H1 (cell line): Measurements from ENCODE around the gene MMAA. TPM values are rescaled to one million over a fixed set of nuclear protein-coding genes. Genes with fewer than 3 reads are reported as not detected.

Source experiments
- CTCF ChIA-PET: fragments of 300-600 bp; sonication (Branson Sonifier 250); formaldehyde crosslinking; loops from one replicate; lab custom pipeline; 2021; ENCODE audit not compliant: partially characterized antibody; lab: Charles Lee
- POLR2A ChIA-PET: fragments of 300-600 bp; sonication (Branson Sonifier 250); formaldehyde crosslinking; loops from one replicate; lab custom pipeline; 2021; ENCODE audit warnings: inconsistent platforms; ENCODE audit not compliant: partially characterized antibody; lab: Charles Lee
- DNase-seq, 2 experiments: peaks; one replicate each; pipeline versions ENCODE4 v3.0.0 to v3.0.0-alpha.2; 2010 to 2022; ENCODE audit warnings: low spot score in 2 of 2, low read depth in 1 of 2, mixed read lengths in 1 of 2
- FAIRE-seq: peaks from 2 replicates; lab custom pipeline; 2011; peaks lifted over from hg19 to GRCh38; lab: Jason Lieb, UNC
- H2AFZ ChIP-seq: 2 replicates; pipeline ENCODE4 v1.8.1; 2012; ENCODE audit warnings: low read length, inconsistent platforms
- H2AK5ac ChIP-seq: 2 replicates; pipeline ENCODE4 v1.6.1; 2013; ENCODE audit warnings: low read depth, low read length
- H2BK120ac ChIP-seq: replicated peaks from 2 replicates; pipeline ENCODE3; 2013; ENCODE audit warnings: low read depth, low read length, inconsistent platforms
- H2BK12ac ChIP-seq: 2 replicates; pipeline ENCODE4 v1.6.1; 2013; ENCODE audit warnings: low read depth, low read length
- H2BK15ac ChIP-seq: 2 replicates; pipeline ENCODE4 v1.6.1; 2013; ENCODE audit warnings: low read length
- H2BK20ac ChIP-seq: 2 replicates; pipeline ENCODE4 v1.6.1; 2013; ENCODE audit warnings: low read length
- H2BK5ac ChIP-seq: 2 replicates; pipeline ENCODE4 v1.6.1; 2013; ENCODE audit warnings: low read depth, low read length
- H3K14ac ChIP-seq: 2 replicates; pipeline ENCODE4 v1.6.1; 2013; ENCODE audit warnings: inconsistent platforms; ENCODE audit not compliant: insufficient read length
- H3K18ac ChIP-seq: 2 replicates; pipeline ENCODE4 v1.6.1; 2013; ENCODE audit warnings: low read length; ENCODE audit errors: extremely low read depth
- H3K23ac ChIP-seq: 2 replicates; pipeline ENCODE4 v1.6.1; 2013; ENCODE audit warnings: inconsistent platforms; ENCODE audit not compliant: insufficient read length
- H3K23me2 ChIP-seq: 2 replicates; pipeline ENCODE4 v1.6.1; 2013; ENCODE audit warnings: low read depth, low read length
- H3K27ac ChIP-seq: 2 replicates; pipeline ENCODE4 v1.6.1; 2011; ENCODE audit warnings: low read depth, low read length, inconsistent platforms
- H3K27me3 ChIP-seq, 4 experiments: replicated peaks in 1 of 4; 1 replicate in 1 of 4; 2 replicates in 3 of 4; pipeline versions ENCODE4 v1.6.1 to v1.8.1; 2011 to 2013; ENCODE audit warnings: low read length in 3 of 4, mild to moderate bottlenecking in 3 of 4, inconsistent platforms in 2 of 4, mixed read lengths in 2 of 4, moderate library complexity in 1 of 4; ENCODE audit not compliant: control insufficient read depth in 3 of 4, insufficient read depth in 3 of 4; ENCODE audit errors: extremely low read depth in 1 of 4
- H3K36me3 ChIP-seq, 4 experiments: 2 replicates each; pipeline versions ENCODE4 v1.6.1 to v1.8.1; 2011 to 2013; ENCODE audit warnings: mild to moderate bottlenecking in 4 of 4, low read length in 3 of 4, moderate library complexity in 2 of 4, control low read depth in 1 of 4, inconsistent platforms in 1 of 4; ENCODE audit not compliant: insufficient read depth in 4 of 4, control insufficient read depth in 2 of 4
- H3K4ac ChIP-seq: replicated peaks from 2 replicates; pipeline ENCODE3; 2013; ENCODE audit warnings: low read length, low read depth, mixed read lengths, inconsistent platforms; ENCODE audit not compliant: insufficient read length
- H3K4me1 ChIP-seq, 4 experiments: replicated peaks in 1 of 4; 1 replicate in 1 of 4; 2 replicates in 3 of 4; pipeline versions ENCODE4 v1.6.1 to v1.8.1; 2011 to 2013; ENCODE audit warnings: low read length in 3 of 4, inconsistent platforms in 2 of 4, mixed read lengths in 1 of 4; ENCODE audit not compliant: insufficient read depth in 4 of 4, control insufficient read depth in 3 of 4
- H3K4me2 ChIP-seq, 2 experiments: 2 replicates each; pipeline versions ENCODE4 v1.6.1 to v1.8.1; 2011 to 2013; ENCODE audit warnings: low read depth in 2 of 2, low read length in 2 of 2, control low read depth in 1 of 2, inconsistent platforms in 1 of 2, mild to moderate bottlenecking in 1 of 2; ENCODE audit not compliant: insufficient read depth in 1 of 2
- H3K4me3 ChIP-seq, 4 experiments: fragments of 200-600, 300-600 bp in 1 of 4; sonication (generic), shearing (Covaris generic), sonication (Bioruptor Twin) in 1 of 4; 2 replicates each; pipeline versions ENCODE4 v1.5.1 to v1.8.1; 2011 to 2016; ENCODE audit warnings: low read length in 4 of 4, low read depth in 3 of 4, control low read depth in 2 of 4, inconsistent platforms in 2 of 4, mild to moderate bottlenecking in 2 of 4, mixed read lengths in 1 of 4, moderate library complexity in 1 of 4; ENCODE audit not compliant: insufficient read depth in 2 of 4; ENCODE audit errors: extremely low read depth in 1 of 4
- H3K56ac ChIP-seq: replicated peaks from 2 replicates; pipeline ENCODE3; 2013; ENCODE audit warnings: low read depth, mild to moderate bottlenecking, mixed read lengths, low read length, inconsistent platforms; ENCODE audit not compliant: insufficient read length
- H3K79me1 ChIP-seq: 2 replicates; pipeline ENCODE4 v1.6.1; 2013; ENCODE audit warnings: low read depth, low read length, control low read depth
- H3K79me2 ChIP-seq, 2 experiments: 2 replicates each; pipeline versions ENCODE4 v1.6.1 to v1.8.1; 2012 to 2013; ENCODE audit warnings: low read length in 2 of 2, mild to moderate bottlenecking in 2 of 2, inconsistent platforms in 1 of 2; ENCODE audit not compliant: insufficient read depth in 2 of 2, control insufficient read depth in 1 of 2
- H3K9ac ChIP-seq, 4 experiments: replicated peaks in 1 of 4; 1 replicate in 1 of 4; 2 replicates in 3 of 4; pipeline versions ENCODE4 v1.6.1 to v1.8.1; 2011 to 2013; ENCODE audit warnings: low read depth in 3 of 4, low read length in 3 of 4, control low read depth in 2 of 4, mild to moderate bottlenecking in 2 of 4, moderate library complexity in 2 of 4, inconsistent platforms in 1 of 4; ENCODE audit errors: extremely low read depth in 1 of 4
- H3K9me3 ChIP-seq, 2 experiments: 2 replicates each; pipeline versions ENCODE4 v1.6.1 to v1.8.1; 2012 to 2013; ENCODE audit warnings: mild to moderate bottlenecking in 2 of 2, moderate library complexity in 2 of 2, control low read depth in 1 of 2, inconsistent platforms in 1 of 2, low read depth in 1 of 2, low read length in 1 of 2, mixed read lengths in 1 of 2; ENCODE audit not compliant: insufficient read depth in 2 of 2
- H4K20me1 ChIP-seq, 2 experiments: replicated peaks in 1 of 2; 2 replicates each; pipeline versions ENCODE3 to v1.8.1; 2011 to 2013; ENCODE audit warnings: inconsistent platforms in 2 of 2, low read length in 2 of 2, mild to moderate bottlenecking in 1 of 2; ENCODE audit not compliant: insufficient read depth in 2 of 2, control insufficient read depth in 1 of 2
- H4K5ac ChIP-seq: 2 replicates; pipeline ENCODE4 v1.6.1; 2013; ENCODE audit warnings: low read length, low read depth, mixed read lengths, inconsistent platforms; ENCODE audit not compliant: insufficient read length
- H4K8ac ChIP-seq: 2 replicates; pipeline ENCODE4 v1.8.0; 2013; ENCODE audit warnings: mild to moderate bottlenecking, moderate library complexity, low read length, inconsistent platforms; ENCODE audit not compliant: insufficient read depth; ENCODE audit errors: extremely low read depth
- H4K91ac ChIP-seq: replicated peaks from 2 replicates; pipeline ENCODE3; 2013; ENCODE audit warnings: low read length, mixed read lengths, inconsistent platforms; ENCODE audit not compliant: insufficient read length
- CTCF ChIP-seq, 3 experiments: IDR thresholded peaks; 1 replicate in 2 of 3; 2 replicates in 1 of 3; pipeline versions ENCODE4 v1.5.1 to v1.6.1; 2011; ENCODE audit warnings: low read length in 3 of 3, mild to moderate bottlenecking in 3 of 3, inconsistent platforms in 2 of 3, low read depth in 1 of 3, moderate library complexity in 1 of 3; ENCODE audit not compliant: insufficient read depth in 1 of 3; ENCODE audit errors: control extremely low read depth in 1 of 3
- EGR1 ChIP-seq: IDR thresholded peaks from 2 replicates; pipeline ENCODE4 v1.6.1; 2011; ENCODE audit warnings: low read depth, low read length, borderline replicate concordance
- HDAC6 ChIP-seq: IDR thresholded peaks from one replicate; pipeline ENCODE4 v1.7.1; 2012; ENCODE audit warnings: low read depth, mild to moderate bottlenecking, inconsistent platforms, low read length, moderate library complexity
- KDM4A ChIP-seq: IDR thresholded peaks from one replicate; pipeline ENCODE4 v1.7.1; 2012; ENCODE audit warnings: low read depth, mild to moderate bottlenecking, moderate library complexity, low read length, inconsistent platforms; ENCODE audit not compliant: severe bottlenecking
- POU5F1 ChIP-seq: IDR thresholded peaks from 2 replicates; pipeline ENCODE4 v1.6.1; 2011; ENCODE audit warnings: low read depth, mild to moderate bottlenecking, low read length, moderate library complexity
- WGBS, 2 experiments: shearing (Covaris generic) in 1 of 2; methylation state at CpG; one replicate each; pipeline versions ENCODE4 v1.1.6 to v1.1.7; 2013 to 2015; ENCODE audit warnings: low lambda C conversion rate in 2 of 2, mixed read lengths in 2 of 2, inconsistent platforms in 1 of 2, low coverage in 1 of 2, missing lambda C conversion rate in 1 of 2; ENCODE audit not compliant: insufficient replicate concordance in 2 of 2, insufficient coverage in 1 of 2, insufficient read length in 1 of 2; ENCODE audit errors: extremely low coverage in 1 of 2, missing lambda C conversion rate in 1 of 2; 5-methylcytosine and 5-hydroxymethylcytosine counted together
- polyA plus RNA-seq, 7 experiments: library from polyadenylated mRNA; depleted of rRNA in 3 of 7; stranded (reverse) in 5 of 7; unstranded in 2 of 7; fragments of >200 nt in 5 of 7; fragments of 200-250 nt in 2 of 7; gene quantifications; 1 replicate in 5 of 7; 2 replicates in 1 of 7; 4 replicates in 1 of 7; pipeline versions ENCODE4 v1.2.1 to v1.2.3, GENCODE V29; 2011 to 2013; ENCODE audit warnings: missing spikeins in 2 of 7, mixed read lengths in 2 of 7
- total RNA-seq: library from RNA; stranded (reverse); fragmentation: NEBNext Ultra II Directional; extraction: Animal tissue kit (Norgen Biotek cat#: 25700); gene quantifications from 2 replicates; pipeline ENCODE4 v1.2.1, GENCODE V29; 2021

Gene MMAA
- total and polyA plus RNA-seq, 2 of the 8 experiments (the other 6 are each of a cell fraction or from before 2014, with no cell fraction given): 0.98 to 4.9 TPM

- Histone ChIP-seq H3K9ac (no peak overlapping the region; a peak in 1 of 7 replicates), H3K56ac (no peak overlapping the region), H4K20me1 (no peaks in the 10 kb centered on the region), H3K23ac (no peak overlapping the region), H2BK15ac (no peak overlapping the region), H3K4ac (no peak overlapping the region), H2BK5ac (no peak overlapping the region), H3K36me3 (no peaks in the 10 kb centered on the region), H3K27ac (no peak overlapping the region), H2AK5ac (no peak overlapping the region), H4K5ac (no peak overlapping the region), H2AFZ (no peak overlapping the region), H3K4me3 (no peak overlapping the region), H2BK120ac (no peak overlapping the region), H3K4me2 (no peak overlapping the region), H3K18ac (no peak overlapping the region), H2BK20ac (no peak overlapping the region), H4K91ac (no peak overlapping the region), H3K9me3 (no peaks in the 10 kb centered on the region), H3K79me1 (no peaks in the 10 kb centered on the region), H3K79me2 (no peaks in the 10 kb centered on the region), H2BK12ac (no peak overlapping the region), H3K27me3 (no peaks in the 10 kb centered on the region), H3K23me2 (no peaks in the 10 kb centered on the region), H3K4me1 (no peaks in the 10 kb centered on the region), H3K14ac (no peak overlapping the region), H4K8ac (no peak overlapping the region)
- ChIA-PET POLR2A (no interaction called here), CTCF (interaction anchor here (1.2 kb wide), 1 partner anchor 21 kb away, joined by 4 read pairs; no protein-coding TSS in a partner anchor)
- DNase-seq (no peak), FAIRE-seq (no peak)
- WGBS, 2 experiments: 83% methylated on average over 3 of the region's 3 CpGs; no CpG with 5 or more reads in 1 of the 2 experiments
- TF ChIP-seq POU5F1 (no peak), HDAC6 (no peak), EGR1 (no peak), CTCF (IDR thresholded peaks at IDR 0.05; ENCODE audit: control extremely low read depth in 1 of 3, insufficient read depth in 1 of 3, low read depth in 1 of 3, low read length in 3 of 3) (no peak), KDM4A (no peak)
These were observed 38.3 kb upstream of the MMAA start for GRCh38 chr4:145580906-145581305.
